BE2C (cell line): ENCODE measurements around the gene PRRG1.

Experiments used
- DNase-seq: peaks from one replicate; pipeline ENCODE4 v3.0.0-alpha.2; 2020
- H3K27me3 ChIP-seq: fragments of 250-450 bp; sonication (Bioruptor Pico); 2 replicates; pipeline ENCODE4 v1.5.1; 2020; ENCODE audit warnings: mild to moderate bottlenecking
- H3K36me3 ChIP-seq: fragments of 250-450 bp; sonication (Bioruptor Pico); 2 replicates; pipeline ENCODE4 v1.5.1; 2020; ENCODE audit warnings: mild to moderate bottlenecking
- H3K4me1 ChIP-seq: fragments of 250-450 bp; sonication (Bioruptor Pico); 2 replicates; pipeline ENCODE4 v1.5.1; 2020
- H3K4me3 ChIP-seq: 2 replicates; pipeline ENCODE4 v1.5.1; 2011; ENCODE audit warnings: low read depth, low read length
- H3K9me3 ChIP-seq: fragments of 250-450 bp; sonication (Bioruptor Pico); 2 replicates; pipeline ENCODE4 v1.5.1; 2020
- TF ChIP-seq, protein P1 (sequence below): IDR thresholded peaks from 2 replicates; pipeline ENCODE4 v1.5.1; 2012; ENCODE audit warnings: mild to moderate bottlenecking, low read depth, low read length

Gene PRRG1

DNA sequence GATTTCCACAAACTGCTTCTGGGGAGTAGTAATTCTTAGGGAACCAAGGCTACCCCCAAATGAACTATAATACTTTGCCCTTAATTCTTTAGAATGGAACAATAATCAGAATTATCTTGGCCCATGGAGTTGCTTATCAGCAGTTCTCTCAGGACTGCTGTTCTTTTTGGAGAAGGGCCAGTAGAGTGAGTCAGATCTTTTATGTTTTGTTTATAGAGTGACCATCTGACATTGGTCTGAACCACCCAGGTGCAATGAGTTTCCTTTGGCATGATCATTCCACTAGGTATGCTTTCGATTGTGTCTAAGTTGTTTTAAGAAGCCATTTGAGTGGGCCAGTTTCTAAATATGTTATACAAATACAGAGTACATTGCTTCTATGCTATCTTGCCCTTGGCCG is 31.8 kb downstream of the PRRG1 start:
- TF ChIP-seq, protein P1, sequence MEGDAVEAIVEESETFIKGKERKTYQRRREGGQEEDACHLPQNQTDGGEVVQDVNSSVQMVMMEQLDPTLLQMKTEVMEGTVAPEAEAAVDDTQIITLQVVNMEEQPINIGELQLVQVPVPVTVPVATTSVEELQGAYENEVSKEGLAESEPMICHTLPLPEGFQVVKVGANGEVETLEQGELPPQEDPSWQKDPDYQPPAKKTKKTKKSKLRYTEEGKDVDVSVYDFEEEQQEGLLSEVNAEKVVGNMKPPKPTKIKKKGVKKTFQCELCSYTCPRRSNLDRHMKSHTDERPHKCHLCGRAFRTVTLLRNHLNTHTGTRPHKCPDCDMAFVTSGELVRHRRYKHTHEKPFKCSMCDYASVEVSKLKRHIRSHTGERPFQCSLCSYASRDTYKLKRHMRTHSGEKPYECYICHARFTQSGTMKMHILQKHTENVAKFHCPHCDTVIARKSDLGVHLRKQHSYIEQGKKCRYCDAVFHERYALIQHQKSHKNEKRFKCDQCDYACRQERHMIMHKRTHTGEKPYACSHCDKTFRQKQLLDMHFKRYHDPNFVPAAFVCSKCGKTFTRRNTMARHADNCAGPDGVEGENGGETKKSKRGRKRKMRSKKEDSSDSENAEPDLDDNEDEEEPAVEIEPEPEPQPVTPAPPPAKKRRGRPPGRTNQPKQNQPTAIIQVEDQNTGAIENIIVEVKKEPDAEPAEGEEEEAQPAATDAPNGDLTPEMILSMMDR, result no peak
- no peak for DNase-seq
- H3K27me3 ChIP-seq, result no peaks in the 10 kb centered on the region
- H3K4me1 ChIP-seq, result peaks cover 8% of the 10 kb centered on the region
- H3K4me3 ChIP-seq, result no peak overlapping the region
- no peaks in the 10 kb centered on the region for H3K9me3 ChIP-seq
- no peaks in the 10 kb centered on the region for H3K36me3 ChIP-seq

DNA sequence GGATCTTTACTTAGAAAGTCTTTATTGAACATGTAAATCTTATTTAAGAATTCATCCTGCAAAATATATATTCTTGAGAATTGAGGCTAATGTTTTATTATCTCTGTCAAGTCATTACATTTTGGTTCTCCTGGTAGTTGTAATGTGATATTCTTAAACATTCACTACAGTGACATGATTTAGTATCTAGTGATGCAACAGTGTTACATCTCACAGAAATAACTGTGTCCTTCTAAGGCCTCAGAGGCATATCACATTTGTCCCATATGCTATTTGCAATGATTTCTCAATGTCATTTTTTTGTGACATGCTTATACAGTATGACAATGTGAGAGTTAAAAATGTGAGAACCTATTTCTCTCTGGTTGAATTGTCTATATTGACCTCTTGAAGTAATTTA is 34.1 kb downstream of the PRRG1 start:
- Histone ChIP-seq H3K27me3 (no peaks in the 10 kb centered on the region), H3K4me1 (peaks cover 8% of the 10 kb centered on the region), H3K36me3 (no peaks in the 10 kb centered on the region), H3K9me3 (no peaks in the 10 kb centered on the region), H3K4me3 (no peak overlapping the region)
- TF ChIP-seq, protein P1, result no peak
- DNase-seq, result no peak

DNA sequence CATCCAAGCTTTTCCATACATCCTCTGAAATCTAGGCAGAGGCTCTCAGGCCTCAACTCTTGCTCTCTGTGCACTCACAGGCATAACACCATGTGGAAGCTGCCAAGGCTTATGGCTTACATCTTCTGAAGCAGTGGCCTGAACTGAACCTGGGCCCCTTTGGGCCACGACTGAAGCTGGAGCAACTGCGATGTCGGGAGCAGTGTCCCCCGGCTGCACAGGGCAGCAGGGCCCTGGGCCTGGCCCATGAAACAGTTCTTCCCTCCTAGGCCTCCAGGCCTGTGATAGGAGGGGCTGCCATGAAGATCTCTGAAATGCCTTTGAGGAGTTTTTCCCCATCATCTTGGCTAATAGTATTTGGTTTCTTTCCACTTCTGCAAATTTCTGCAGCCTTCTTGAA is 39.2 kb downstream of the PRRG1 start:
- Histone ChIP-seq H3K4me1 (no peaks in the 10 kb centered on the region), H3K4me3 (no peak overlapping the region), H3K9me3 (no peaks in the 10 kb centered on the region), H3K27me3 (no peaks in the 10 kb centered on the region), H3K36me3 (no peaks in the 10 kb centered on the region)
- TF ChIP-seq, protein P1, result no peak
- no peak for DNase-seq

DNA sequence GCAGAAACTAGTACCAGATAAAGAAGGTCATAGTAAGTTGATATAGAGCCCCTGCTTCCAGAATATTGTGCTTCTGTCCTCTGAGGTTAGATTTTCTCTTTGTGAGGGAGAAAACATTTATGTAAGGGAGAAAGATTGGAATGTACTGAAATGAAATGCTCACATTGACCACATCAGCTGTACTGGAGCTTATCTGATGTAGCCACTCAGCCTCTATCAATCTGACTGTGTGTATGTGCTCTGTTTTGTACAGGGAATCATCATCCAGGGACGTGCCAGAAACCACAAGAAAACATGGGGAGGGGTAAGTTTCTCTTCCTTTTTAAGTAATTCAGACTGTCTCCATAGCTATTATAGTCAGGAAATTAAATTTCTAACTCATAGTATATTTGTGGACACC is 56.8 kb downstream of the PRRG1 start:
- H3K36me3 ChIP-seq, result no peaks in the 10 kb centered on the region
- TF ChIP-seq, protein P1, result no peak
- no peak for DNase-seq
- H3K4me3 ChIP-seq, result peak overlapping the region; percentile 8; the same call in 1 of the 2 replicates
- no peaks in the 10 kb centered on the region for H3K9me3 ChIP-seq
- no peaks in the 10 kb centered on the region for H3K27me3 ChIP-seq
- peaks cover 4% of the 10 kb centered on the region; the same call in 1 of the 2 replicates for H3K4me1 ChIP-seq

DNA sequence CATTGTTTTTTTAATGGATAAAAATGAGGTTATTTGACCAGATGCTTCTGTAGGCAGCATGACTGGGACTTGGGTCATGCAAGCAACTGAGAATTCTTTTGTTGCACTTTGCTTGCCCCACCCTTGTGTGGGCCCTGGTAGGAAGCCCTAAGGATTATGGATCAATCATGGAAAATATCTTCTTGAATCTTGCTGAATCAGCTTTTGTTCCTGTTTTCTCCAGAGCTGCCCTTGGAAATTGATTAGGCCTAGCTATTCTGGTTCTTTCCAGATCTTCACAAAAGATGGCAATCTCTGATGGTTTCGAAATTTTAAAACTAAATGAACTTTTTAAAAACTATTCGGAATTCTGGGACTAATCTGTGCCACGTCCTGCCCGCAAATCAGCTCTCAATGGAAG is 58.6 kb downstream of the PRRG1 start:
- Histone ChIP-seq H3K9me3 (no peaks in the 10 kb centered on the region), H3K4me3 (no peak overlapping the region), H3K27me3 (no peaks in the 10 kb centered on the region), H3K36me3 (no peaks in the 10 kb centered on the region), H3K4me1 (peaks cover 4% of the 10 kb centered on the region; the same call in 1 of the 2 replicates)
- DNase-seq, result no peak
- TF ChIP-seq, protein P1, result no peak

DNA sequence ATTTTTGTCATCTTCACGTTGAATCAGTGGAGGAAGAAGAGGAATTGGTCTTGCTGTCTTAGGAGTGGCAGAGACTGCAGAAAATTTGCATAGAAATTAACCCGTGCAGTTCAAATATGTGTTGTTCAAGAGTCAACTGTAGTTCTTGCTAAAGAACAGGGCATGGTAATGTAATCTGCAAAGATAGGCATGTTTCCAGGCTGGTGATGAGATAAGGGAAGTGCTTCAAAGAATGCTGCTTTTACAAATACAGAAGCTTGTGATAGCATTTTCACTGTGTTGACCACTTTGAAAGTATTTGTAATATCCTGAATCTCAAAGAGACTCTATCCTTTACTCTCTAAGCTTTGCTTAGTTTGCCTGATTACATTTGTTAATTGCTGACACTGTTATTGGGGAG is 60.1 kb downstream of the PRRG1 start:
- no peak for DNase-seq
- Histone ChIP-seq H3K36me3 (no peaks in the 10 kb centered on the region), H3K9me3 (no peaks in the 10 kb centered on the region), H3K4me3 (no peak overlapping the region), H3K27me3 (no peaks in the 10 kb centered on the region), H3K4me1 (peaks cover 4% of the 10 kb centered on the region; the same call in 1 of the 2 replicates)
- TF ChIP-seq, protein P1, result no peak
